ENCODE results near the gene KCNIP1.

GRCh38 chr5:170746961-170747340 lies 243.1 kb downstream of the KCNIP1 start:
- TF ChIP-seq MECOM (CRISPR knock-in tag; IDR thresholded peaks at IDR 0.05): no peak
- TF ChIP-seq EZH2 (IDR thresholded peaks at IDR 0.05; ENCODE audit: borderline replicate concordance, low read depth, low read length): no peak
- TF ChIP-seq ELK1 (CRISPR knock-in tag; IDR thresholded peaks at IDR 0.05): no peak
- TF ChIP-seq MAFF (IDR thresholded peaks at IDR 0.05; ENCODE audit: low read length): no peak
- TF ChIP-seq MNT (conservative IDR thresholded peaks at IDR 0.05): no peak
- TF ChIP-seq MYNN (IDR thresholded peaks at IDR 0.05): no peak
- no peak for TF ChIP-seq MYNN (CRISPR knock-in tag; IDR thresholded peaks at IDR 0.05)
- no peak for TF ChIP-seq ZNF766 (CRISPR knock-in tag; conservative IDR thresholded peaks at IDR 0.05)
